IMR-90 (cell line): ENCODE measurements around the gene KRTAP5-1.

Source experiments
- RAD21 ChIP-seq: IDR thresholded peaks from 2 replicates; pipeline ENCODE4 v1.6.1; 2012; ENCODE audit warnings: low read length, improper control_type of control experiment
- SMC3 ChIP-seq: fragments of 150-350 bp; IDR thresholded peaks from 2 replicates; pipeline ENCODE4 v1.6.1; 2016; ENCODE audit warnings: low read depth, mild to moderate bottlenecking, antibody characterized with exemption, low read length, moderate library complexity
- TF ChIP-seq, protein P1 (sequence below): conservative IDR thresholded peaks from 2 replicates; pipeline ENCODE4 v1.5.1; 2012; ENCODE audit warnings: mild to moderate bottlenecking, low read depth, low read length, improper control_type of control experiment

DNA sequence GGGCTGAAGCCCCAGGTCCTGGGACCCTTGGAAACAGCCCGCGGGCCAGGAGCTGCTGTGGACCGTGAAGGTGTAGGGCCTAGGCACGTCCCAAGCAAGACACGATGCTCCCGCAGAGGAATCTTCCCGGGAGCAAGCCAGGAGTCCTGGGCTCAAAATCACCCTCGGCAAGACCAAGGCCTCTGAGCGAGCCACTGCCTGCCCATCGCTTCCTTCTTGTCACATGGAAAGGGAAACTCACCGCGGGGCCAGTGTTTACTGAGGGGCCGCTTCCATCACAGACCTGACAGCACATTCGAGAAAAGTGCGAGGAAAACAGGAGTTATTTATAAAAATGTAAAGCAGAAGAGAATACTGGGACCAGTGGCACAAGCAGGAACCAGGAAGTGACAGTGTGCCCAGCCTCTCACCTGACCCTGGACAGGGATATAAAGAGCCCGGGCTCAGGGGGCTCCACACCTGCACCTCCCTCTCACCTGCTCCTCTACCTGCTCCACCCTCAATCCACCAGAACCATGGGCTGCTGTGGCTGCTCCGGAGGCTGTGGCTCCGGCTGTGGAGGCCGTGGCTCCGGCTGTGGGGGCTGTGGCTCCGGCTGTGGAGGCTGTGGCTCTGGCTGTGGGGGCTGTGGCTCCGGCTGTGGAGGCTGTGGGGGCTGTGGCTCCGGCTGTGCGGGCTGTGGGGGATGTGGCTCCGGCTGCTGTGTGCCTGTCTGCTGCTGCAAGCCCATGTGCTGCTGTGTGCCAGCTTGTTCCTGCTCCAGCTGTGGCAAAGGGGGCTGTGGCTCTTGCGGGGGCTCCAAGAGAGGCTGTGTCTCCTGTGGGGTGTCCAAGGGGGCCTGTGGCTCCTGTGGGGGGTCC, 44.5 kb upstream of the KRTAP5-1 start, which contains the start of gene KRTAP5-5:
- TF ChIP-seq RAD21 (no peak), SMC3 (no peak)
- TF ChIP-seq, protein P1, sequence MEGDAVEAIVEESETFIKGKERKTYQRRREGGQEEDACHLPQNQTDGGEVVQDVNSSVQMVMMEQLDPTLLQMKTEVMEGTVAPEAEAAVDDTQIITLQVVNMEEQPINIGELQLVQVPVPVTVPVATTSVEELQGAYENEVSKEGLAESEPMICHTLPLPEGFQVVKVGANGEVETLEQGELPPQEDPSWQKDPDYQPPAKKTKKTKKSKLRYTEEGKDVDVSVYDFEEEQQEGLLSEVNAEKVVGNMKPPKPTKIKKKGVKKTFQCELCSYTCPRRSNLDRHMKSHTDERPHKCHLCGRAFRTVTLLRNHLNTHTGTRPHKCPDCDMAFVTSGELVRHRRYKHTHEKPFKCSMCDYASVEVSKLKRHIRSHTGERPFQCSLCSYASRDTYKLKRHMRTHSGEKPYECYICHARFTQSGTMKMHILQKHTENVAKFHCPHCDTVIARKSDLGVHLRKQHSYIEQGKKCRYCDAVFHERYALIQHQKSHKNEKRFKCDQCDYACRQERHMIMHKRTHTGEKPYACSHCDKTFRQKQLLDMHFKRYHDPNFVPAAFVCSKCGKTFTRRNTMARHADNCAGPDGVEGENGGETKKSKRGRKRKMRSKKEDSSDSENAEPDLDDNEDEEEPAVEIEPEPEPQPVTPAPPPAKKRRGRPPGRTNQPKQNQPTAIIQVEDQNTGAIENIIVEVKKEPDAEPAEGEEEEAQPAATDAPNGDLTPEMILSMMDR = no peak
